CD1c-positive myeloid dendritic cell (primary cell): ENCODE measurements around the gene HHATL.

Experiments used
- DNase-seq: peaks from one replicate; pipeline ENCODE4 v3.0.0-alpha.2; 2016; ENCODE audit errors: extremely low spot score

HHATL gene

DNA sequence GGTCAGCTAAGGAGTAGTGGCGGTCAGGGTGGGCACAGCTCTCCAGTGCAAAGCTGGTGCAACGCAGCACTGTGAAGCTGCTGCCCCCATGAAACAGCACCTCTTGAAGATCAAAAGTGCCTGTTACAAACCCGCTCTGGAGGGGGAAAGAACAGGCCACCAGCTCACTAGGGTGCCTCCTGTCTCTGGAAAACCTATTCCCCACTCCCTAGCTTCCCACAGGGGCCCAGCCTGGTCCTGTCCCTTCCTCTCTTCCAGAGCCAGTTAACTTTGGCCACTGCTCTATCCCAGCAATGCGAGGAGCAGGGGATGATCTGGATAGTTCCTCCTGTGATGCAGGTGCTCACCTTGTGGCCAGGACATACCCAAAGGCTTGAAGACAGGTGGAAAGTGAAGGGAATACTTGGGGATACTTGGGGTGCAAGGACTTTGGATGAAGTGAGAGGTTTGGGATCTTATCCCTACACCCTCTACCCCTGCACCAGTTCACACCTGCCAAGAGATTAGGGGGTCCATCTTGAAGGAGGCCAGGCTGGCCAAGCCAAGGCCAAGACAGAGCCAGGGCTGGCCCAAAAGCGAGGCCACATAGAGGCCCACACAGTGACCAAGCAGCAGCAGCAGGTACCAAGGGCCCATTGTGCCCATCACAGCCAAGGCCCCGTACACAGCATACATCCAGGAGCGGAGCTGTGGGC is 4.2 kb downstream of the HHATL start:
- no peak for DNase-seq

DNA sequence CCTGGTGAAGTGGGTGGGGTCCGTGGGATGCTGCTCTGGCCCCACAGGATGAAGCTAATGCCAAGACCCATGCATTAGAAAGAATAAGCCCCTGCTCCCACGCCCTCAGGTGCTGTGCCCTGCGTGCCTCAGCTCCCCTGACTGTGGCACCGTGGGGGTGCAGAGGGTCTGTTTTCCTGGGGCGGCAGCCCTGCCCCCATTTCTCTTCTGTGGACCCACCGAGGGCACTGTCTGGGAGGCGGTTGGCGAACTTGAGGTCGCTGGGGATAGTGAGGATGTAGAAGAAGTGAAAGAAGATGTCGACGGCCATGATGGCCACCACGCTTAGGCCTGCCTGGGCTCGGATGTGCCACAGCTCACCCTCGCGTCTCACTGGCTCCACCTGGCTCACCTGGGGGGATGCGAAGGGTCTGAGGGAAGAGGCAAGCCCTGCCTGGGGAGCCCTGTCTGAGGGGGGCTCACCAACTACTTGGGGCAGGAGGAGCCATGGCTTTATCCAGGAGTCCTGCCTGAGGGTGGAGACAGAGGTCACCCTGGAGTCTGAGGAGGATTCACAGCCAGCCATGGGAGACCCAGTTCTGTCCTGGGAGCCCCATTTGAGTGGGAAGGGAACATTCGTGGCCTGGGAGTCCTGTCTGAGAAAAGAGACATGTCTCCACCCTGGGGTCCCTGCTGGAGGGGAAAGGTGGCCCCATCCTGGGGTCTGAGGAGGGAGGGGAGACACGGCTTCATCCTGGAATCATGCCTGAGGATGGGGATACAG is 5.1 kb downstream of the HHATL start:
- DNase-seq = no peak

- DNase-seq = no peak
Measured at GRCh38 chr3:42696356-42697288, 6.0 kb downstream of the HHATL start.

DNA sequence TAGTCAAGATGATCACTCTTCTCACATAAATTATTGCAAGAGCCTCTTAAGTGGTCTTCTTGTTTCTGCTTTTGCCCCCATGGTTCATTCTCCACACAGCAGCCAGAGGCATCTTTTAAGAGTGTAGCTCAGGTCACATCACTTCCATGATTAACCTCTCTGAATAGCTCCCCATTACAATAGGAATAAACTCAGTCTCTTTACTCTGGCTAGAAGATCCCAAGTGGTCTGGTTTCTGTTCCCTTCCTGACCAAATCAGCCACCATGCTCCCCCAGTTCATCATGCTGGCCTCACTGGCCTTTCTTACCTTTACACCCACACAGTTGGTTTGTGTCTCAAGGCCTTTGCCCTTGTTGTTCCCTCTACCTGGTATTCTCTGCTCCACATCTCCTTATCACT is 8.2 kb downstream of the HHATL start:
- DNase-seq = no peak

DNA sequence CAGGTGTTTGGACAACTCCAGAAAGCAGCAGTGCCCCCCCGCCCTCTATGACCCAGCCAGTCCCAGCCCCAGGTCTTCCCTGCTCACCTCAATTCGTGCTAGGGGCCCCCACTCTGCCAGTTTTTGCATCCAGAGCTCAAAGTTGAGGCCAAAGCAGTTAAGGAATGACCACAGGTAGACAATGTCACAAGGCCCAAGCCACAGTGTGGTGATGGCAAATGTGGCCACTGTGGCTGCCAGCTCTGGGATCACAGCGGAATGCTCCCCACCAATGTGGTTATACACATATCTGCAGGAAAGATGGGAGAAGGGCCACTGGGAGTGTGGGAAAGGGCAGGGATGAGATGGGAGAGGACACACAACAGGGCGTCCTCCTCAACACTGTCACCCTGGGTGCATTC is 9.1 kb downstream of the HHATL start:
- DNase-seq = no peak

- no peak for DNase-seq
Measured at GRCh38 chr3:42692667-42693529, 9.7 kb downstream of the HHATL start.

DNA sequence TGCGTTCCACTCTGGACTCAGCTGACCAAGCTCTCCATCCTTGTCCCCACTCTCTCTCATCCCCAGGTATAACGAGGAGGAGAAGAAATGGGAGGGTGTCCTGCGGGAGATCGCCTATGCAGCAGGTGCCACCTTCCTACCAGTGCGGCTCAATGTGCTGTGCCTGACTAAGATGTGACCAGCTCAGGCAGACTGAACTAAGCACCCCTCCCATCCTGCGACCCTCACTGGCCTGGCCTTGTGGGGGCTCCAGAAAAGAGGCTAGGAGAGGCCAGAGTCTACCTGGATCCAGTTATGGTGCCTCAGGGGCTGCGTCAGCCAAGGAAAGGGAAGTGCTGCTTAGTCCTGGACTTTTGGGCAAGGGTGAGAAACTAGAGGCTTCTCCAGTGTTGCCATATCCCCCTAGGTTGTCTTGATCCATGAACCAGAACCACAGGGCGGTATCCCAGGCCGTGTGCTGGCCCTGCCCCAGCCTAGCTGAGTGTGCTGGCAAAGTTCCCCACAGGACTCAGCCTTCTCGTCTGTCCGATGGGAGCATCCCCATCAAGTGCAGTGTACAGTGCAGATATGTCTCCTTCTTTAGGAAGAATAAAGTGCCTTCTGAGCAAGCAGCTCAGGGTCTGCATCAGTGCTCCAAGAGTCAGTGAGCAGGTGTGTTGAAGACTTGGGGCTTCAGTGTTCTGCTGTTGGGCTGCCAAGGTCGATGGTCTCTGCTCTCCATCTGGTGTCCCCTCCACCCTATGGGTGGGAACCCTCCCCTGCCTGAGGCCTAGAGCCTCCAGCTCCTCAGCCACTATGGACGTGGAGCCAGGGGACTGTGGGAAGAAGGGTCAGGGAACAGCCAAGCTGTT is 10.6 kb downstream of the HHATL start:
- no peak for DNase-seq

DNA sequence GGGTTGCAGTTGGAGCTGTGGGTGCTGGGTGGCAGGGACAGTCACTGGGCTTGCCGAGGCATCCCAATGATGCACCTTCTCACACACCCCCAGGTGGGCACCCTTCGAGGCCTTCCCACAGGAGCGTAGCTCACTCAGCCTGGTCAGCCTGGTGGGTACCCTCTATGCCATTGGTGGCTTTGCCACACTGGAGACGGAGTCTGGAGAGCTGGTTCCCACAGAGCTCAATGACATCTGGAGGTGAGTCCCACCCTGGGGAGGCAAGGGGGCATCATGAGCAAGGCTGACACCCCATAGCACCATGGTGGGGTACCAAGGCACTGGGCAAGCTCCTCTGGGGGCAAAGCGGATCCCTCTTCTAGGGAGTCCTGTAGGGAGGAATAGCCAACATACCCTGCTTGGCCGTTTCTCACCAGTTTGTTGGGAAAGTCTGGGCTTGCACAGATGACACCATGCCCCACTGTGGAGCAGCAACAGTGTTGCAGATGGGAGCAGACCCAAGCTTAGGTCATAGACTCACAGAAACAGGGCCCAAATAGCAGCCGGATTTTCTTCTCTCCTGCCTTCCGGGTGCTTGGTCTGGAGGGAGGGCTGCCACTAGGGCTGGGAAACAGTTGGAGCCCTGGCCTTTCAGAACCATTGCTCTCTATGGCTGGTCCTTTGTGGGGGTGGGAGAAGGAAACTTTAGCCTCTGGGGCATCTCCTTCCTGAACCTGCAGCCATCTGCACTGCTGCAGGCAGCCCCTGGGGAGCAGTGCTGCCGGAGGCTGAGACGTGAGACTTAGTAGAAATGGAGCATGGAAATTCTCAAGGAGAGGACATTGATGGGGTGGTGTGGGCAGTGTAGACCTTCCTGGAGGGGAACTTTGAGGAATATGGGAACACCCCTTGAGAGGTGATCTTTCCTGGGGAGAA is 11.6 kb downstream of the HHATL start:
- no peak for DNase-seq

GRCh38 chr3:42690191-42690590 is 12.4 kb downstream of the HHATL start:
- no peak for DNase-seq

DNA sequence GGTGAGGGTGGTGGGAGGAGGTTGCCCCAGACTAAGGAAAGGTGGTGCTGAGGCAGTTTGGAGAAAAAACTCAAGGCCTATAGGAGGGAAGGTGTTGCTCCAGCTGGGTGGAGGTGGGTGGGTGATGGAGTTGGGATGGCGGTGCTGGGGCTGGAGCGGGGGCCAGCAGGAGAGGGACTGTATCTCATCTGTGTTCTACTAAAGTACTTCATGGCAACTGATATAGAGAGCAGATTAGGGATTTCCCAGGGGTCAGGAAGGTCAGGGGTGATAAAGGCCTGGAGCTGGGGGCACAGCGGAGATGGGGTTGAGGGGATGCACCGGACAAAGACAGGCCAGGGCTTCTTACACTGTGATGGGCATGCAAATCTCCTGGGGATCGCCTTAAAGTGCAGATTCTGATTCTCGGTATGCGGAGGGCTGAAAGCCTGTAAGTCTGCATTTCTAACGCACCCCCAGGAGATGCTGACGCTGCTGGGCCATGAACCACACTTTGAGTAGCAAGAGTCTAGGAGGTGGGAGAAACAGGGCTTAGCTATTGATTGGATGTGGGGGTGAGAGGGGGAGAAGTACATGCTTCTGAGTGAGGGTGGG is 13.1 kb downstream of the HHATL start:
- DNase-seq = no peak

DNA sequence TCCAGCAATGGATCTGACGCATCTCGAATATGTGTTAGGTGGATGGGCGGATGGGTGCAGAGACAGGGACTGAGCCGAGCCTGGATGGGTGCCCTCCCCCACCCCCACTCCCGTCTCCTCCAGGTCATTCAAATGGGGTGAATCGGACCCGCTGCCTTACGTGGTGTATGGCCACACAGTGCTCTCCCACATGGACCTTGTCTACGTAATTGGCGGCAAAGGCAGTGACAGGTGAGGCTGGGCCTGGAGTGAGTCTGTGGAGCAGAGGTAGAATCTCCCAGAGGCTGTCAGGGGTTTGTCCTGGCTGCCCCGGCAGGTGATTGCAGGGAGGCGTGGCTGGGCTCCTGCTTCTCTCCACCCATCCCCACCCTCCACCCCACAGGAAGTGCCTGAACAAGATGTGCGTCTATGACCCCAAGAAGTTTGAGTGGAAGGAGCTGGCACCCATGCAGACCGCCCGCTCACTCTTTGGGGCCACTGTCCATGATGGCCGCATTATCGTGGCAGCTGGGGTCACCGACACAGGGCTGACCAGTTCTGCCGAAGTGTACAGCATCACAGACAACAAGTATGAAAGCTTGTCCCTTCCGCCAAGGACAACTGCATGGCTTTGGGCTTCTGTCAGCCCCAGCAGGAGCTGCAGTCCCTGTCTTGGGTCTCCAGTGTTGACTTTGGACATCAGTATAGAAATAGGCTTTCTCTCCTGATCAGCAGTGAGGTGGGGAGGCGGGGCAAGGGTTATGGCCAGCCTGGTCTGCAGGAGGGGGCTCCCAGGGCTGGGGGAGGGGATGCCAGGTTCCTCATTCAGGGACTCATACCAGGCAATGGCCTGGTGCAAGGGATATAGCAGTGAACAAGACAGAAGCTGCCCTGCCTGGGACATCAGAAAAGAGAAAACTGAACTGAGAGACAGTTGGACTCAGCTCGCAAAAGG is 13.8 kb downstream of the HHATL start:
- DNase-seq = no peak

- DNase-seq = no peak
Measured at GRCh38 chr3:42688016-42688415, 14.6 kb downstream of the HHATL start.

DNA sequence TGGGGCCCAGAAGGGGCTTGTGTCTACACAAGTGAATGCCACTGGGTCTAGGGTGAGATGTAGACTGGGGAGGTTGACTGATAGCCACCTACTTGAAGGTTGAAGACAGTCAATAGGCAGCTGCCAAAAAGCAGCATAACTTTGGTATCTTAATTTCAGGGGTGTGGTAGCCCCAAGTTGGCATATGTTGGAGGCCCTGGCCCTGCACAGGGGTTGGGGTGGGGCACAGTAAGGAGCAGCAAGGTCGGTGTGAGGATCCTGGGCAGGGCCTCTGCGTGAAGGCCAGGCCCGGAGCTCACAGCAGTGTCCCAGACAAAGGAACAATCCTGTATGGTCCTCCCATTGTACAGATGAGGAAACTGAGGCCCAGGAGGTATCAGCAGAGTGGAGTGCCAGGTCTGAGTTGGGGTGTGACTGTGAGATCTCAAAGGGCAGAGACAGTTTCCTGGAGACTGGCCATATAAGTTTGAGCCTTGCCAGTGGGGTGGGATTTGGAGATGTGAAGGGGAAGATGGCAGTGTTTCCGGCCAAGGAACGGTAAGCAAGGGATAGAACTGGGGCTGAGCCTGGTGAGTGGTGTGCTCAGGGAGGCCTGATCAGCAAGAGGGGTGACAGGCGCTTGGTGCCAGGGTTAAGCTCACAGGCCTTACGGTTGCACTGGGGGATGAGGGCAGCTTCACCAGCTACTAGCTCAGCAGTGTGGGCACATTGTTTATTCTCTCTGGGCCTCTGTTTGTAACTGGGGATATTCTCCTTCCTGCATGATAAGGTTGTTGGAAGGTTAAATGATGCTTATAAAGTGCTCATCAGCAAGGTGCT is 15.6 kb downstream of the HHATL start:
- DNase-seq = no peak

DNA sequence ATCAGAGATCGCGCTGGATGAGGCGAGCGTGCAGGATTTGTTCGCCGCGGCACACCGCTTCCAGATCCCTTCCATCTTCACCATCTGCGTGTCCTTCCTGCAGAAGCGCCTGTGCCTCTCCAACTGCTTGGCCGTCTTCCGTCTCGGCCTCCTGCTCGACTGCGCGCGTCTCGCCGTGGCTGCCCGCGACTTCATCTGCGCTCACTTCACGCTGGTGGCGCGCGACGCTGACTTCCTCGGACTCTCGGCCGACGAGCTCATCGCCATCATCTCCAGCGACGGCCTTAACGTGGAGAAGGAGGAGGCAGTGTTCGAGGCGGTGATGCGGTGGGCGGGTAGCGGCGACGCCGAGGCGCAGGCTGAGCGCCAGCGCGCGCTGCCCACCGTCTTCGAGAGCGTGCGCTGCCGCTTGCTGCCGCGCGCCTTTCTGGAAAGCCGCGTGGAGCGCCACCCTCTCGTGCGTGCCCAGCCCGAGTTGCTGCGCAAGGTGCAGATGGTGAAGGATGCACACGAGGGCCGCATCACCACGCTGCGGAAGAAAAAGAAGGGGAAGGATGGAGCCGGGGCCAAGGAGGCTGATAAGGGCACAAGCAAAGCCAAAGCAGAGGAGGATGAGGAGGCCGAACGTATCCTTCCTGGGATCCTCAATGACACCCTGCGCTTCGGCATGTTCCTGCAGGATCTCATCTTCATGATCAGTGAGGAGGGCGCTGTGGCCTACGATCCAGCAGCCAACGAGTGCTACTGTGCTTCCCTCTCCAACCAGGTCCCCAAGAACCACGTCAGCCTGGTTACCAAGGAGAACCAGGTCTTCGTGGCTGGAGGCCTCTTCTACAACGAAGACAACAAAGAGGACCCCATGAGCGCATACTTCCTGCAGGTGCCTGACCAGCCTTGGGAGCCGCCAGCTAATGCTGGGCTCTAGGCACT is 16.4 kb downstream of the HHATL start:
- peak; percentile 13 for DNase-seq

DNA sequence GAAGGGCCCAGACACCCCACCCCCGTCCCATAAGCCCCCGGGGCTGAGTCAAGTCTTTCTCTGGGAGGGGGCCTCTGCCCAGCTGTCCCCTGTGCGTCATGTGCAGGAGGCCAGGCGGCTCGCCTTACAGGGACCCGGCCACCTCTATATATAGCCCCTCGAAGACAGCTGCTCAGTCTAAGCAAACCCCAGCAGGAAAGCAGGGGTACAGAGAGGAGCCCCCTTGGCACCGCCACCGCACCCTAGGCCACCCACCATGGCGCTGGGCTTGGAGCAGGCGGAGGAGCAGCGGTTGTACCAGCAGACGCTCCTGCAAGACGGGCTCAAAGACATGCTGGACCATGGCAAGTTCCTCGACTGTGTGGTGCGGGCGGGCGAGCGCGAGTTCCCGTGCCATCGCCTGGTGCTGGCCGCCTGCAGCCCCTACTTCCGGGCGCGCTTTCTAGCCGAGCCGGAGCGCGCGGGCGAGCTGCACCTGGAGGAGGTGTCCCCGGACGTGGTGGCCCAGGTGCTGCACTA is 17.2 kb downstream of the HHATL start, which contains the start of gene KLHL40:
TSS of gene KLHL40 (plus strand) at position 175 of the 519 bp plus-strand sequence. CDS start at position 257, 82 bp downstream.
- DNase-seq = no peak
